Measurements from ENCODE around the gene SLC38A11. TPM values are rescaled to one million over a fixed set of nuclear protein-coding genes. Genes with fewer than 3 reads are reported as not detected.

Gene SLC38A11
- total RNA-seq, 2 donors from 2014 or later = 3.7 to 5.7 TPM

GRCh38 chr2:164933671-164934189, 21.6 kb downstream of the SLC38A11 start:
- intact Hi-C loops (cut with DNase I, micrococcal nuclease) = no loop called here
- ATAC-seq = peak; percentile 59
- no peak for DNase-seq

- intact Hi-C loops (cut with DNase I, micrococcal nuclease) = no loop called here
- ATAC-seq (no peak), DNase-seq (no peak)
These were observed 22.9 kb downstream of the SLC38A11 start for GRCh38 chr2:164932377-164932776.

DNA sequence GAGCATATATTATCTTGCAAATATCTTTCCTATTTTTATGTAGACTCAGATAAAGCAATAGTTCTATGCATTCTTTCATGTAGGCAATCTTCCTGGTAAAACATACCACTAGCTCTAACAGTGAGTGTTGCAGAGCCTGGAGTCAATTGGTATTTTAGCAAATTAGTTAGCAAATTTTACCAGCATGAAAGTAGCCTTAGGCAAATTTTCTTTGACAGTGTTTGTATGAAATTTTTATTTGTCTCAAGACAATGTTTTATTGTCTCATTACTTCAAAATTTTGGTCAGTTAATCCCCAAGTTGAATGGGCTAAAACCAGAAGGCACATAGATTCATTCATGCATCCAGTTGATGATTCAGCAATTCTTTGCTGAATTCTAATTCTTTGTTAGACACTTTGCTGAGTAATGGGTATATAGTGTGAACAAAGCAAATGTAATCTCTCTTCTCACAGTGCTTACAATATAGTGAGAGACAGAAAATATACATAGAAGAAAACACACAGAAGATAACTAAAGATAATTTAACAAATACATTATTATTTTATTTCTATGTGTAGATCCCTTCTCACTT, 27.1 kb downstream of the SLC38A11 start:
- intact Hi-C loops (cut with DNase I, micrococcal nuclease) = no loop called here
- DNase-seq (no peak), ATAC-seq (no peak)

DNA sequence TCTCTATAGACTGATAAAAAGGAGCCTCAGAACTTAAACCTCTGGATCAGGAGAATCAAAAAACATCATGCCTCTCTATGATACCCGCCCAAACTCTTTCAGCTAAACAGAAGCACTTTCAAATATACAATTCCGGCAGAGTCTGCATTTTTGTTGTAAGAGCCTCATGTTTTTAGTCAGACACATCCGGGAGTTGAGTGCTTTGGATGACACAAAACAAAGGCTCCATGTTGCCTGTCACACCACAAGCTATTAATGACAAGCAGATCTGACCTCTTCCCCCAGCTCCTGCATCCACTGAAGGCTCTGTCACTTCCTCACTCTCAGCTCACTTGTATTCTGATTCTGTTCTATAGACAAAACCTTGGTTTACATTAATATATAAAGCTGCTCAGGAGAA, 33.2 kb downstream of the SLC38A11 start:
- DNase-seq (no peak), ATAC-seq (no peak)
- intact Hi-C loops (cut with DNase I, micrococcal nuclease) = no loop called here

GRCh38 chr2:164920430-164920829, 34.9 kb downstream of the SLC38A11 start:
- ATAC-seq (no peak), DNase-seq (no peak)

GRCh38 chr2:164917296-164917903, 37.9 kb downstream of the SLC38A11 start:
- intact Hi-C loops (cut with DNase I, micrococcal nuclease) = loop anchor here in 1 of 2 donors (2.0 kb wide), 1 partner anchor 181 kb away; no protein-coding TSS in a partner anchor
- peak; percentile 62 for ATAC-seq
- DNase-seq = peak in 1 of 2 donors; percentile 54

More at GRCh38 chr2:164920430-164920829, 34.9 kb downstream of the SLC38A11 start:
- intact Hi-C loops (cut with DNase I, micrococcal nuclease) = no loop called here

DNA sequence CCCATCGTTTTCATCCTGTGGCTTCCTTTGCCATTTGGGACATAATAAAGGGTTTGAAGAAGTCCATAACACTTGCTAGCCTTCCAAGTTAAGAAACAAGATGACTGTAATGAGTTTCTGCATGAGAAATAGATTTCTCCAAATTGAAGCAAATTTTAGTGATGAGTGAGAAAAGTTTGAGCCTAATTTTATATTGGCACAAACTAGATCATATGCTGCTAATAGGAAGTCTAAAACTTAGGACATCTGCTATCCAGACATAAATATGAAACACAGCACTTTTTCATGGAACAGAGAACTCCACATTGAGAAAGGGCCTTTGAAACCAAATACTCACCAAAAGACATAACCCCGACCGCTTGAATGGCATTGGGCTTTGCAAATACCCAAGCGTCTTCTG, 39.8 kb downstream of the SLC38A11 start:
- ATAC-seq (no peak), DNase-seq (no peak)
- intact Hi-C loops (cut with DNase I, micrococcal nuclease) = no loop called here

- intact Hi-C loops (cut with DNase I, micrococcal nuclease) = no loop called here
- DNase-seq (no peak), ATAC-seq (peak; percentile 69)
These were observed 41.5 kb downstream of the SLC38A11 start for GRCh38 chr2:164913640-164914350.

GRCh38 chr2:164913011-164913410, 42.3 kb downstream of the SLC38A11 start:
- intact Hi-C loops (cut with DNase I, micrococcal nuclease) = no loop called here
- DNase-seq (no peak), ATAC-seq (no peak)

GRCh38 chr2:164911832-164912231, 43.5 kb downstream of the SLC38A11 start:
- DNase-seq = no peak
- peak; percentile 77 for ATAC-seq
- intact Hi-C loops (cut with DNase I, micrococcal nuclease) = no loop called here

DNA sequence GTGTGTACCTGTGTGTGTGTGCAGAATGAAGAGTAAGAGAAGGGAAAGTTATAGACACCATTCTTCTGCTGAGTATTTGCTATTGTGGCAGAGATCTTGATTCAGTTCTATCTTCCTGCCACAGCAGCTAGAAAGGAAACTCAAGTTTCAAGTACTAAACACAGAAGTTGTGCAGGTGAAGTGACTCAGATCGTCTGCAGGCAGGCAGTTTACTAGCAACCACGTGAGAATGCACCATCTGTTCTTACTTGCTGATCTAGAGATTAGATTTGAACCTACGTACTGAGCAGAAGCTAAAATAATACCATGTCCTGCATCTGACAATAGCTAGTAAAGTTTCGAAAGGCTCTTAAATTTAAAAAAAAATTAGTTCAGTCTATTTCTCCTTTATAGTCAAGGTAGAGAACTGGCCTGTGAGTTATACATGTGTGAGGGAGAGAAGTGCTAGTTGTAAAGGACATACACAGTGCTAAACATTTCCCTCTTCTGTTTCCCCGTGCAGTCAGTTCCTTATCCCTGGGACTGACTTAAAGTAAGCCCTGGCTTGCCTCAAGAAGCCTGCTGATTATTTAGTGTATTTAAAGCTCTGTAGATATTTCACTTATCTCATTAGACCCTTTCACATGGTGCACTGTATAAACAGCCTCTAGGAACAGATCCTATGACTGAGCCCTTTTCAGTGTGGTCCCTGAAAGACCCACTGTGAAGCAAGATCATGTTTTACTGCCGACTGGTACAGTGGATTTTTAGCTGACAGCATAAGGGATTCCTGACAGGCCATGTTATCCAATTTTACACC, 45.0 kb downstream of the SLC38A11 start:
- ATAC-seq = peak; percentile 78
- intact Hi-C loops (cut with DNase I, micrococcal nuclease) = no loop called here
- peak; percentile 12 to 53 for DNase-seq

DNA sequence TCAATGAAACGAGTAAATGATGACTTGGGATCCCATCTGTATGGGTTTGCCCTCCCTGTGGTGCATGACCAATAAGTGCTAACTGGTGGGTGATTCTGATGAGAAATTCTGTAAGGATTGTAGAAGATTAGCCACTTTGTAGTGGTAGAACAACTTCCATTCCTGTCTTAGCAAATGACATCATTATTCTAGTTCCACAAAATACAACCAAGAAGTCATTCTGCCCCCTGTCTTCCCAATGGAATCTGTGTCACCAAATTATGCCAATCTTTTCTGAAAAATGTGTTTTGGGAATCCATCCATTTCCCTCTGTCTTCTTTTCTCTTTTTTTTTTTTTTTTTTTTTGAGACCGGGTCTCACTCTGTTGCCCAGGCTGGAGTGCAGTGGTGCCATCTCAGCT, 48.4 kb downstream of the SLC38A11 start:
- DNase-seq (no peak), ATAC-seq (no peak)
- intact Hi-C loops (cut with DNase I, micrococcal nuclease) = no loop called here

GRCh38 chr2:164905307-164905706, 50.0 kb downstream of the SLC38A11 start:
- no peak for ATAC-seq
- intact Hi-C loops (cut with DNase I, micrococcal nuclease) = no loop called here
- DNase-seq = no peak

DNA sequence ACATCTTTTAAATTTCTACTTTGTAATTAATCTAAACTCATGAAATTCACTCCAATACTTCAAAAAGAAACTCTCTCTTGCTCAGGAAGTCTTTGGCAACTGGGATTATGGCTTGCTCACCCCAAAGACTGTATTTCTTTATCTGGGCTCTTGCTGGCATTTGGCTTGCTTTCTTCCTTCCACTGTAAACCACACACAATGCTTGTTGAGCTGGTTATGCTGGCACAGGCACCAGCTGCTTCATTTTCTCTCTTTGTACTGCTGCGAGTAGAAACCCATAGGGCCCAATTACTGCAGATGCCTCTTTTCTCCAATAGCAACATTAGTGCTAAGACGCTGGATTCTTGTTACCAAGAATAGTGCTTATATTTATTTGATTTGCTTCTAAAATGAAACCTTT, 51.4 kb downstream of the SLC38A11 start:
- DNase-seq (no peak), ATAC-seq (no peak)
- intact Hi-C loops (cut with DNase I, micrococcal nuclease) = no loop called here

DNA sequence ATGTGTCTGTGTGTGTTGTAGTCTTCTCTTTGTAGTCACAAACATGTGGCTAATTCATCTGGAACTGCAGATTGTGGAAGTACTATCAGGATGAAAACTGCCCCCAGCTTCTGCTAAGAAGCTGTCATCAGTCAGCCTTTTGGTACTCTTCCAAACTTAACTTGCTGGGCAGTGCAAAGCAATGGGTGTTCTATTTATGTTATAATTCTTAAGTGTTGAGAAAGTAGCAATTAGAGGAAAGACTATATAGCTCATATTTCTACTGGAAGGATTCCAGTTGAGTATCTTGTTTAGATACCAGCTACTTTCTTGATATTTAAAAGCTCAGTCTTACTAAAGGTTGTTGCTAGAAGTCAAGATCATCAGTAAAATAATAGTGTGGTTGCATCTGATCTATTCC, 52.1 kb downstream of the SLC38A11 start:
- no peak for ATAC-seq

DNA sequence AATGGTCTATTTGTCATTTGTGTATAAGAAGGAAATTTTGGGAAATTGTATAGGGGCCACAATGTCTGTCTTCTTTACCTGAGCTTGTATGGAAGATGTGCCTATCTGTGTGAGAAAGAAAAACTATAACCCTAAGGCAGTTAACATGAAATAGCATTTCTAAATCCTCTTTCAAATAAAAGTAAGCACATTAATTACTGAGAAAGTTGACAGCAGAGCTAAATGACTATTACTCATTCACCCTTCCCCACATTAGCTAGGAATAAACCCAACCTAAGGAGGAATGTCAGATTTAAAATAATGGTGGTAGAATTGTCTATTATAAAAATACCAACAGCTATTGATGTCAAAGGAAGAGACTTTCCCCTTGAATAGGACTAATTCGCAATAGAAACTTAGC, 56.2 kb downstream of the SLC38A11 start:
- intact Hi-C loops (cut with DNase I, micrococcal nuclease) = no loop called here
- ATAC-seq = no peak

More for the DNA sequence above, 52.1 kb downstream of the SLC38A11 start:
- intact Hi-C loops (cut with DNase I, micrococcal nuclease) = no loop called here
- DNase-seq = no peak

GRCh38 chr2:164898475-164898874, 56.9 kb downstream of the SLC38A11 start:
- no peak for DNase-seq
- no peak for ATAC-seq
- intact Hi-C loops (cut with DNase I, micrococcal nuclease) = no loop called here

More for the DNA sequence above, 56.2 kb downstream of the SLC38A11 start:
- DNase-seq = no peak

GRCh38 chr2:164897469-164898260, 57.7 kb downstream of the SLC38A11 start:
- intact Hi-C loops (cut with DNase I, micrococcal nuclease) = no loop called here
- DNase-seq = no peak
- ATAC-seq = no peak

Data from left colon (tissue), 2 donors.